HepG2 (cell line): ENCODE data around the gene GTF3A. TPM values are rescaled to one million over a fixed set of nuclear protein-coding genes. Genes with fewer than 3 reads are reported as not detected.
A peak's percentile ranks its signal among the peaks of the same experiment; 100 is the strongest.

Source experiments
- ARID2 ChIP-seq: sonication (generic); formaldehyde crosslinking; IDR thresholded peaks from 2 replicates; pipeline ENCODE4 v1.8.1; 2022; ENCODE audit warnings: mild to moderate bottlenecking, missing genetic modification reagents, borderline replicate concordance
- DNMT1 ChIP-seq: sonication (generic); formaldehyde crosslinking; IDR thresholded peaks from 2 replicates; pipeline ENCODE4 v1.5.1; 2020; ENCODE audit warnings: mild to moderate bottlenecking, missing genetic modification reagents
- ESRRA ChIP-seq: sonication (generic); formaldehyde crosslinking; IDR thresholded peaks from 2 replicates; pipeline ENCODE4 v1.5.1; 2020; ENCODE audit warnings: mild to moderate bottlenecking, low read depth, missing genetic modification reagents
- KAT7 ChIP-seq: IDR thresholded peaks from 2 replicates; pipeline ENCODE4 v1.6.1; 2018; ENCODE audit warnings: borderline replicate concordance, missing compliant biosample characterization
- KMT2B ChIP-seq: IDR thresholded peaks from 2 replicates; pipeline ENCODE4 v1.6.1; 2016; ENCODE audit warnings: missing genetic modification reagents, missing compliant biosample characterization
- LCORL ChIP-seq, 2 experiments: fragments of 450-650 bp in 1 of 2; sonication (generic) in 1 of 2; formaldehyde crosslinking in 1 of 2; IDR thresholded peaks; 2 replicates each; pipeline versions ENCODE4 v1.5.0 to v1.6.1; 2017 to 2020; ENCODE audit warnings: antibody characterized with exemption in 1 of 2, missing genetic modification reagents in 1 of 2
- MLLT10 ChIP-seq: sonication (generic); formaldehyde crosslinking; IDR thresholded peaks from 2 replicates; pipeline ENCODE4 v1.4.0; 2020; ENCODE audit warnings: missing genetic modification reagents
- NFKB2 ChIP-seq: sonication (generic); formaldehyde crosslinking; IDR thresholded peaks from 2 replicates; pipeline ENCODE4 v1.4.0; 2020; ENCODE audit warnings: missing genetic modification reagents, borderline replicate concordance
- NKX3-1 ChIP-seq: sonication (generic); formaldehyde crosslinking; IDR thresholded peaks from 2 replicates; pipeline ENCODE4 v1.5.0; 2020; ENCODE audit warnings: missing genetic modification reagents
- SRY ChIP-seq: sonication (generic); formaldehyde crosslinking; IDR thresholded peaks from 2 replicates; pipeline ENCODE4 v1.8.0; 2022; ENCODE audit warnings: mild to moderate bottlenecking, missing genetic modification reagents
- THYN1 ChIP-seq: sonication (generic); formaldehyde crosslinking; IDR thresholded peaks from 2 replicates; pipeline ENCODE4 v1.8.1; 2023; ENCODE audit warnings: low read depth, mild to moderate bottlenecking, moderate library complexity, missing genetic modification reagents, borderline replicate concordance
- ZNF343 ChIP-seq: sonication (generic); formaldehyde crosslinking; IDR thresholded peaks from 2 replicates; pipeline ENCODE4 v1.4.0; 2020; ENCODE audit warnings: mild to moderate bottlenecking, missing genetic modification reagents
- ZNF549 ChIP-seq: sonication (generic); formaldehyde crosslinking; IDR thresholded peaks from 2 replicates; pipeline ENCODE4 v1.5.0; 2020; ENCODE audit warnings: missing genetic modification reagents
- ZNF567 ChIP-seq: sonication (generic); formaldehyde crosslinking; IDR thresholded peaks from 2 replicates; pipeline ENCODE4 v1.8.1; 2023; ENCODE audit warnings: mild to moderate bottlenecking, missing genetic modification reagents, borderline replicate concordance
- ZNF713 ChIP-seq: sonication (generic); formaldehyde crosslinking; IDR thresholded peaks from 2 replicates; pipeline ENCODE4 v1.4.0; 2020; ENCODE audit warnings: mild to moderate bottlenecking, missing genetic modification reagents
- polyA plus RNA-seq, 8 experiments: library from polyadenylated mRNA; depleted of rRNA in 3 of 8; stranded (reverse) in 7 of 8; unstranded in 1 of 8; fragments of >200 nt; fragmentation: Illumina TruSeq in 4 of 8; extraction: Trizol in 4 of 8; gene quantifications; 2 replicates each; pipeline versions ENCODE4 v1.2.1 to v1.2.3, GENCODE V29; 2011 to 2016; ENCODE audit warnings: low read depth in 4 of 8, missing spikeins in 1 of 8, mixed read lengths in 1 of 8; ENCODE audit not compliant: insufficient read depth in 1 of 8
- total RNA-seq, 5 experiments: library from RNA; depleted of rRNA; stranded (reverse); fragments of >200 nt; fragmentation: Illumina TruSeq; extraction: Trizol; gene quantifications; 2 replicates each; pipeline ENCODE4 v1.2.3, GENCODE V29; 2016; ENCODE audit warnings: low read depth in 1 of 5
- TF ChIP-seq, protein P1 (sequence below): sonication (generic); formaldehyde crosslinking; IDR thresholded peaks from 2 replicates; pipeline ENCODE4 v1.5.0; 2020; ENCODE audit warnings: missing genetic modification reagents
- TF ChIP-seq, protein P2 (sequence below): sonication (generic); formaldehyde crosslinking; IDR thresholded peaks from 2 replicates; pipeline ENCODE4 v1.8.0; 2022; ENCODE audit warnings: mild to moderate bottlenecking, missing genetic modification reagents; ENCODE audit not compliant: insufficient replicate concordance
- TF ChIP-seq, protein P3 (sequence below): sonication (generic); formaldehyde crosslinking; conservative IDR thresholded peaks from 2 replicates; pipeline ENCODE4 v1.8.0; 2022; ENCODE audit warnings: missing genetic modification reagents
- TF ChIP-seq, protein P4 (sequence below): sonication (generic); formaldehyde crosslinking; IDR thresholded peaks from 2 replicates; pipeline ENCODE4 v1.8.1; 2023; ENCODE audit warnings: mild to moderate bottlenecking, missing genetic modification reagents
- TF ChIP-seq, protein P5 (sequence below): IDR thresholded peaks from 2 replicates; pipeline ENCODE4 v1.6.1; 2016

The GTF3A gene
- total and polyA plus RNA-seq, 2 of the 13 experiments (the other 11 are each of a cell fraction or from before 2014, with no cell fraction given): 42.1 to 176 TPM

DNA sequence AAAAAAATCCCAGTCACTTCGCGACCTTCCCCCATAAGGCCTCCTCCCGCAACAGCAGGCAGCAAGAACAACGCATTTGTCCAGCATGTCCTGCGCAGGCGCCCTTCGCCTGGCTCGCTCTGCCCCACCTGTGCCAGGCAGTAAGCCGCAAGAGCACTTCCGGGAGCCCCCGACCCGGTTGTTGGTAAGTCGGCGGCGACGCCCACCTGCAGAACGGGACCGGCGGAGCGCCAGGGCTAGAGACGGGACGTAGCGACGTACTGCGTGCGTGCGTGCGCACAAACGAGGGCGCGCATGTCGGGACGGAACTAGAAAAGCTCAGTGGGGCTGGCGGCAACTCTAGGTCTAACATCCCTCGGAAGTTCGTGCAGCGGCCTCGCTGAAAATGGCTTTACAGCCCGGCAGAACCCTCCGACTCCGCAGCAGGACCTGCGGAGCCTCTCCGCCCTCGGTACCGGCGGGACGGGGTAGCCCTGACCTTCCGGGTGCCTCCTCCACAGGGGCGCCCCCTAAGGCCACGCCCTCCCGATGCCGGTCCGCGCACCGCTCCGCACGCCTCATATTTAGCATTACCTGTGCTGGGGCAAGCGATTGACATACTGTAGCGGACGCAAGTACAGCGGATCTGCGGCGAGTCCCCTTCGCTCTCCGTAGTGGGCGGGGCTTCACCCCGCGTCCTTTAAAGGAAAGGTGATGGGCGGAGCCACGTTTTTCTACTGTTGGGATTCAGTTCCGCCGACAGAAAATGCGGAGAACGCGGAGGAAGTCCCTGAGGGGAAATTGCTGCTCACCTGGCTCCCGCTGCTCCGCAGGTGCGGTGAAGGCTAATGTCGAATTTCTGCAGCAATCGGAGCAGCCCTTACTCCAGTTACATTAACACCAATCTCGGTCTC lies 25.8 kb downstream of the GTF3A start, which contains the start of gene MTIF3 (continued):
- TF ChIP-seq, protein P1, sequence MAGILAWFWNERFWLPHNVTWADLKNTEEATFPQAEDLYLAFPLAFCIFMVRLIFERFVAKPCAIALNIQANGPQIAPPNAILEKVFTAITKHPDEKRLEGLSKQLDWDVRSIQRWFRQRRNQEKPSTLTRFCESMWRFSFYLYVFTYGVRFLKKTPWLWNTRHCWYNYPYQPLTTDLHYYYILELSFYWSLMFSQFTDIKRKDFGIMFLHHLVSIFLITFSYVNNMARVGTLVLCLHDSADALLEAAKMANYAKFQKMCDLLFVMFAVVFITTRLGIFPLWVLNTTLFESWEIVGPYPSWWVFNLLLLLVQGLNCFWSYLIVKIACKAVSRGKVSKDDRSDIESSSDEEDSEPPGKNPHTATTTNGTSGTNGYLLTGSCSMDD: no peak
- TF ChIP-seq, protein P2, sequence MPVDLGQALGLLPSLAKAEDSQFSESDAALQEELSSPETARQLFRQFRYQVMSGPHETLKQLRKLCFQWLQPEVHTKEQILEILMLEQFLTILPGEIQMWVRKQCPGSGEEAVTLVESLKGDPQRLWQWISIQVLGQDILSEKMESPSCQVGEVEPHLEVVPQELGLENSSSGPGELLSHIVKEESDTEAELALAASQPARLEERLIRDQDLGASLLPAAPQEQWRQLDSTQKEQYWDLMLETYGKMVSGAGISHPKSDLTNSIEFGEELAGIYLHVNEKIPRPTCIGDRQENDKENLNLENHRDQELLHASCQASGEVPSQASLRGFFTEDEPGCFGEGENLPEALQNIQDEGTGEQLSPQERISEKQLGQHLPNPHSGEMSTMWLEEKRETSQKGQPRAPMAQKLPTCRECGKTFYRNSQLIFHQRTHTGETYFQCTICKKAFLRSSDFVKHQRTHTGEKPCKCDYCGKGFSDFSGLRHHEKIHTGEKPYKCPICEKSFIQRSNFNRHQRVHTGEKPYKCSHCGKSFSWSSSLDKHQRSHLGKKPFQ (CRISPR knock-in tag): no peak
- TF ChIP-seq NFKB2 (CRISPR knock-in tag) (peak; percentile 90), ZNF343 (CRISPR knock-in tag) (peak; percentile 52), ZNF549 (CRISPR knock-in tag) (no peak), LCORL (IDR thresholded peaks at IDR 0.05) (no peak), LCORL (CRISPR knock-in tag; IDR thresholded peaks at IDR 0.05) (peak; percentile 68), ZNF713 (CRISPR knock-in tag) (no peak), DNMT1 (CRISPR knock-in tag) (no peak), SRY (CRISPR knock-in tag) (peak; percentile 76; the same call in 1 of the 2 replicates), KMT2B (CRISPR knock-in tag) (peak; percentile 92), NKX3-1 (CRISPR knock-in tag) (peak; percentile 83), THYN1 (CRISPR knock-in tag) (no peak), ESRRA (CRISPR knock-in tag) (no peak; the same call in 1 of the 2 replicates), ARID2 (CRISPR knock-in tag) (0 out of 2 replicates have a peak, but pooled peaks have one; percentile 30), MLLT10 (CRISPR knock-in tag) (no peak), KAT7 (peak; percentile 80), ZNF567 (0 out of 2 replicates have a peak, but pooled peaks have one; percentile 49)
- TF ChIP-seq, protein P3, sequence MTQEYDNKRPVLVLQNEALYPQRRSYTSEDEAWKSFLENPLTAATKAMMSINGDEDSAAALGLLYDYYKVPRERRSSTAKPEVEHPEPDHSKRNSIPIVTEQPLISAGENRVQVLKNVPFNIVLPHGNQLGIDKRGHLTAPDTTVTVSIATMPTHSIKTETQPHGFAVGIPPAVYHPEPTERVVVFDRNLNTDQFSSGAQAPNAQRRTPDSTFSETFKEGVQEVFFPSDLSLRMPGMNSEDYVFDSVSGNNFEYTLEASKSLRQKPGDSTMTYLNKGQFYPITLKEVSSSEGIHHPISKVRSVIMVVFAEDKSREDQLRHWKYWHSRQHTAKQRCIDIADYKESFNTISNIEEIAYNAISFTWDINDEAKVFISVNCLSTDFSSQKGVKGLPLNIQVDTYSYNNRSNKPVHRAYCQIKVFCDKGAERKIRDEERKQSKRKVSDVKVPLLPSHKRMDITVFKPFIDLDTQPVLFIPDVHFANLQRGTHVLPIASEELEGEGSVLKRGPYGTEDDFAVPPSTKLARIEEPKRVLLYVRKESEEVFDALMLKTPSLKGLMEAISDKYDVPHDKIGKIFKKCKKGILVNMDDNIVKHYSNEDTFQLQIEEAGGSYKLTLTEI: no peak
- TF ChIP-seq, protein P4, sequence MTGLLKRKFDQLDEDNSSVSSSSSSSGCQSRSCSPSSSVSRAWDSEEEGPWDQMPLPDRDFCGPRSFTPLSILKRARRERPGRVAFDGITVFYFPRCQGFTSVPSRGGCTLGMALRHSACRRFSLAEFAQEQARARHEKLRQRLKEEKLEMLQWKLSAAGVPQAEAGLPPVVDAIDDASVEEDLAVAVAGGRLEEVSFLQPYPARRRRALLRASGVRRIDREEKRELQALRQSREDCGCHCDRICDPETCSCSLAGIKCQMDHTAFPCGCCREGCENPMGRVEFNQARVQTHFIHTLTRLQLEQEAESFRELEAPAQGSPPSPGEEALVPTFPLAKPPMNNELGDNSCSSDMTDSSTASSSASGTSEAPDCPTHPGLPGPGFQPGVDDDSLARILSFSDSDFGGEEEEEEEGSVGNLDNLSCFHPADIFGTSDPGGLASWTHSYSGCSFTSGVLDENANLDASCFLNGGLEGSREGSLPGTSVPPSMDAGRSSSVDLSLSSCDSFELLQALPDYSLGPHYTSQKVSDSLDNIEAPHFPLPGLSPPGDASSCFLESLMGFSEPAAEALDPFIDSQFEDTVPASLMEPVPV (CRISPR knock-in tag): peak; percentile 73
- TF ChIP-seq, protein P5, sequence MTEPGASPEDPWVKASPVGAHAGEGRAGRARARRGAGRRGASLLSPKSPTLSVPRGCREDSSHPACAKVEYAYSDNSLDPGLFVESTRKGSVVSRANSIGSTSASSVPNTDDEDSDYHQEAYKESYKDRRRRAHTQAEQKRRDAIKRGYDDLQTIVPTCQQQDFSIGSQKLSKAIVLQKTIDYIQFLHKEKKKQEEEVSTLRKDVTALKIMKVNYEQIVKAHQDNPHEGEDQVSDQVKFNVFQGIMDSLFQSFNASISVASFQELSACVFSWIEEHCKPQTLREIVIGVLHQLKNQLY: no peak; the same call in 1 of the 2 replicates
